NT2/D1 (cell line): ENCODE results near the gene DLGAP3.

ENCODE experiments used
- SUZ12 ChIP-seq: IDR thresholded peaks from 2 replicates; pipeline ENCODE4 v1.6.1; 2011; ENCODE audit not compliant: insufficient read length, insufficient read depth; ENCODE audit errors: extremely low read depth
- YY1 ChIP-seq: IDR thresholded peaks from 2 replicates; pipeline ENCODE4 v1.6.1; 2011; ENCODE audit not compliant: insufficient read length, insufficient read depth
- ZNF274 ChIP-seq: IDR thresholded peaks from 2 replicates; pipeline ENCODE4 v1.6.1; 2011; ENCODE audit warnings: mild to moderate bottlenecking, low read depth, low read length

DNA sequence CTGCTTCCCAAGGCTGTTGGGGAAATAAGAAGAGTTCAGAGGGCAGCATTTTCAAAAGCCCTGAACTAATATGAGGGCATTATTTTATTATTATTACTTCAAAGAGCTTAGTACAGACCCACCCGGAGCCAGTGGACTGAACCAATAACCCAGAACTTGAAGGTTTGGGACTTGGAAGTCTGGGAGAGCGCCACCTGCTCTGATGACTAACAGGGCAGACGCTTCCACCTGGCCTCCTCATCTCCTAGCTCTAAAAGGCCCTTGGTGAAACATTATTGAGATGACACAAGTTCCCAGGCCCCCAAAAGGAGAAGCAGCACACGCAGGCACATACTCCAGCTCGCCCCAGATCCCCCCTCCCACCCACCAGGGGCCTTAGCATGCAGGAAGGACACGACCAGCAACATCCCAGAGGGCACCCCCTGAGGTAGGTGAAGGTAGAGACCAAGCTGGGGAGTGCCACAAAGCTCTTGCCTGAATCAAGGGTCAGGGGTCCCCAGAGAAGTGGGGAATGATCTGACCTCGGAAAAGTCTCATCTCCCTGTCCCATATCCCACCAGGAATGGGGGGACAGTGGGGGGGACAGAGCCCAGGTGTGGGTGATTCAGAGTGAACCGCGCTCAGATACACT lies 1.3 kb downstream of the DLGAP3 start:
- TF ChIP-seq SUZ12 = no peak
- TF ChIP-seq ZNF274 = no peak
- no peak for TF ChIP-seq YY1
